ENCODE results near the gene IRF8. TPM values are rescaled to one million over a fixed set of nuclear protein-coding genes. Genes with fewer than 3 reads are reported as not detected.

The IRF8 gene
- 3.5 and 5.9 TPM in 2 replicates for total RNA-seq

GRCh38 chr16:85898521-85899442 lies at the start of gene IRF8:
TSS of gene IRF8 (plus strand) at chr16:85899162. CDS start at chr16:85903016, 3,854 bp downstream.

Other genes with a start within 250 kb of the IRF8 start
- 1.4 and 1.5 TPM in 2 replicates for gene GINS2, start 210.2 kb upstream of the IRF8 start, total RNA-seq
- gene C16orf74, start 148.1 kb upstream of the IRF8 start, total RNA-seq, result 4.8 and 5.3 TPM in 2 replicates
- 29.3 and 51.9 TPM in 2 replicates for gene EMC8, start 99.6 kb upstream of the IRF8 start, total RNA-seq
- gene COX4I1, start 99.5 kb upstream of the IRF8 start, total RNA-seq, result 615 and 774 TPM in 2 replicates